Endothelial cell of umbilical vein (primary cell): ENCODE data around the gene SBF1.

ENCODE experiments used
- CTCF ChIP-seq, 2 donors: IDR thresholded peaks; 1 replicate in 1 of 2; 2 replicates in 1 of 2; pipeline ENCODE4 v1.5.1; 2011; ENCODE audit warnings: low read length in 2 of 2, mild to moderate bottlenecking in 2 of 2, moderate library complexity in 2 of 2, control low read depth in 1 of 2, inconsistent platforms in 1 of 2, low read depth in 1 of 2; ENCODE audit not compliant: insufficient read depth in 1 of 2; ENCODE audit errors: extremely low read depth in 1 of 2
- EZH2 ChIP-seq: IDR thresholded peaks from 2 replicates; pipeline ENCODE4 v1.6.1; 2012; ENCODE audit warnings: borderline replicate concordance, low read depth, mild to moderate bottlenecking, moderate library complexity, low read length, inconsistent platforms; ENCODE audit not compliant: severe bottlenecking
- GATA2 ChIP-seq: IDR thresholded peaks from 2 replicates; pipeline ENCODE4 v1.7.0; 2011; ENCODE audit warnings: low read depth, mild to moderate bottlenecking, moderate library complexity, mixed read lengths, low read length; ENCODE audit not compliant: insufficient read length, insufficient read depth
- JUN ChIP-seq: IDR thresholded peaks from 2 replicates; pipeline ENCODE4 v1.6.1; 2011; ENCODE audit warnings: borderline replicate concordance, low read depth; ENCODE audit not compliant: insufficient read length, insufficient read depth
- POLR2A ChIP-seq: IDR thresholded peaks from 2 replicates; pipeline ENCODE4 v1.6.1; 2012; ENCODE audit warnings: low read depth, mild to moderate bottlenecking, control low read depth, low read length
- POLR2AphosphoS5 ChIP-seq: IDR thresholded peaks from 2 replicates; pipeline ENCODE4 v1.6.1; 2012; ENCODE audit warnings: low read depth, mild to moderate bottlenecking, control low read depth, low read length, moderate library complexity; ENCODE audit not compliant: insufficient read depth

GRCh38 chr22:50487290-50488005 is 12.6 kb upstream of the SBF1 start:
- no peak for TF ChIP-seq CTCF (IDR thresholded peaks at IDR 0.05; ENCODE audit: extremely low read depth in 1 of 2, insufficient read depth in 1 of 2, low read depth in 1 of 2, low read length in 2 of 2)
- no peak for TF ChIP-seq POLR2AphosphoS5
- no peak for TF ChIP-seq POLR2A
- TF ChIP-seq EZH2, result no peak
- TF ChIP-seq GATA2, result no peak
- TF ChIP-seq JUN, result no peak
